Measurements from ENCODE around the gene FGF14.

FGF14 gene

GRCh38 chr13:102227741-102228140 lies 174.1 kb downstream of the FGF14 start:
- Mint-ChIP-seq H3K36me3 (no peaks in the 10 kb centered on the region), H3K9me3 (peaks cover 6% of the 10 kb centered on the region), H3K27ac (no peak overlapping the region), H3K4me1 (no peaks in the 10 kb centered on the region), H3K27me3 (no peaks in the 10 kb centered on the region), H3K4me3 (no peak overlapping the region)
- no peak for ATAC-seq

- peaks cover 6% of the 10 kb centered on the region for H3K9me3 Mint-ChIP-seq
- no peaks in the 10 kb centered on the region for H3K36me3 Mint-ChIP-seq
- no peaks in the 10 kb centered on the region for H3K4me1 Mint-ChIP-seq
- no peak for ATAC-seq
- H3K4me3 Mint-ChIP-seq, result no peak overlapping the region
- H3K27me3 Mint-ChIP-seq, result no peaks in the 10 kb centered on the region
- no peak overlapping the region for H3K27ac Mint-ChIP-seq
These were observed 175.3 kb downstream of the FGF14 start for GRCh38 chr13:102226591-102226990.

GRCh38 chr13:102225892-102226291 lies 176.0 kb downstream of the FGF14 start:
- H3K27ac Mint-ChIP-seq, result no peak overlapping the region
- H3K4me1 Mint-ChIP-seq, result no peaks in the 10 kb centered on the region
- no peaks in the 10 kb centered on the region for H3K36me3 Mint-ChIP-seq
- H3K27me3 Mint-ChIP-seq, result no peaks in the 10 kb centered on the region
- peaks cover 6% of the 10 kb centered on the region for H3K9me3 Mint-ChIP-seq
- no peak overlapping the region for H3K4me3 Mint-ChIP-seq
- ATAC-seq, result no peak

DNA sequence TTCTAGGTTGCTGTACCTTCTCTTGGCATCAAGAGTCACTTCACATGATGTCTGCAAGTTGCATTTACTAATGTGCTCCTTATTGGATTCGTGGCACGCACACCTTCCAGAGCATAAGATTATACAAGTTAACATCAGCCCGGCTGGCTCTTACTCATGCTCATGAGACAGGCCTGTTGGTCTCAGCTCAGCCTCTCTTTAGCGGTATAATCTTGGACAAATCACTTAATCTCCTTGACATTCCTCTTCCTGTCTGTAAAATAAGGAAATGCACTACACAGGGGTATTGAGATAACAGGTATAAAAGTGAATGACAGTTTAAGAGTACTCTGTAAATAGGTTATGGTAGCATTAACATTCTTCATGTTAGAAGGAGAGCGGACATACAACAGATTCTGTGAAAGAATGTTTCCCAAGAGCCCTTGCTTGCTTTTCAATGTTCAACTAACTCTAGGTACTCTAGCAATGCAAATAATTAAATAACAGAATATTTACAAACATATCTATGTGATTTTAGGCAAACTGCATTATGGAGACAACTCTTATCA lies 181.1 kb downstream of the FGF14 start:
- no peaks in the 10 kb centered on the region for H3K27me3 Mint-ChIP-seq
- no peak overlapping the region for H3K27ac Mint-ChIP-seq
- H3K4me3 Mint-ChIP-seq, result no peak overlapping the region
- no peak for ATAC-seq
- H3K36me3 Mint-ChIP-seq, result no peaks in the 10 kb centered on the region
- H3K4me1 Mint-ChIP-seq, result no peaks in the 10 kb centered on the region
- peaks cover 6% of the 10 kb centered on the region for H3K9me3 Mint-ChIP-seq

DNA sequence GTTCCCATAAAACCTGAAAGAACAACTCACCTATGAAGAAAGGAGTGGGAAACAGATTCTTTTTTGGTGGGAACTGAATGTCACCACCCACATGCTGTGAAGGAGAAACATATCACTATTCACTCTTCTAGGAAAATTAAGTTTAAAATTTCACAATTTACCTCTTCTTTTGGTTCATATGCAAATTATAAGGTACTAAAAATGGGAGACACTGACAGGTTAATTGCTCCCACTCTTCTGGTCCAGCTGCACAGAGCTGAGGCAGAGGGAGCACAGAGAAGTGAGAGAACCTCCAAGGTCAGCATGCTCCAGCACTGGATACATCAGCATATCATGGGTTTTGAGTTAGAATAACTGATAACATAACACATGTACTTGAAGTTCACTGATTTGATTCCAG lies 186.9 kb downstream of the FGF14 start:
- ATAC-seq, result no peak
- Mint-ChIP-seq H3K27ac (no peak overlapping the region), H3K4me3 (no peak overlapping the region), H3K36me3 (no peaks in the 10 kb centered on the region), H3K9me3 (no peaks in the 10 kb centered on the region), H3K4me1 (no peaks in the 10 kb centered on the region), H3K27me3 (no peaks in the 10 kb centered on the region)

DNA sequence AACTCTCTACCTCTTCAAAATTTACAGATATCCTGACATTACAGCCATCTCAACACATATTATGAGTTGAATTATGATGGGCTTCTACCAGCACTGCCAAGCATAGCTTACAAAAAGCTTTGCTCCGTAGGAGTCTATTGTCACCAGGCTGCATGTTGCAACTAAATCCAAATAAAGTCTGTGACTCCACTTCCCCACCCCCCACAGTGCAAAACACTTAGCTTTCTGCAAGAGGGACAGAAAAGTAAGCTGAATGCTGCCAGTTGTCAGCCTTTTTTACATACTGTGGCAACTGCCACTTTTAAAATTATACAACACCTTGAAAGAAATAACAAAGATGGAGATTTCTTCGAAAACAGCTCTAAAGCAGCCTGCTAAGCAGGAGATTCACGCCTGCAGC lies 189.1 kb downstream of the FGF14 start:
- H3K36me3 Mint-ChIP-seq, result no peaks in the 10 kb centered on the region
- no peaks in the 10 kb centered on the region for H3K4me1 Mint-ChIP-seq
- no peaks in the 10 kb centered on the region for H3K9me3 Mint-ChIP-seq
- no peak overlapping the region for H3K27ac Mint-ChIP-seq
- no peaks in the 10 kb centered on the region for H3K27me3 Mint-ChIP-seq
- ATAC-seq, result no peak
- H3K4me3 Mint-ChIP-seq, result no peak overlapping the region

DNA sequence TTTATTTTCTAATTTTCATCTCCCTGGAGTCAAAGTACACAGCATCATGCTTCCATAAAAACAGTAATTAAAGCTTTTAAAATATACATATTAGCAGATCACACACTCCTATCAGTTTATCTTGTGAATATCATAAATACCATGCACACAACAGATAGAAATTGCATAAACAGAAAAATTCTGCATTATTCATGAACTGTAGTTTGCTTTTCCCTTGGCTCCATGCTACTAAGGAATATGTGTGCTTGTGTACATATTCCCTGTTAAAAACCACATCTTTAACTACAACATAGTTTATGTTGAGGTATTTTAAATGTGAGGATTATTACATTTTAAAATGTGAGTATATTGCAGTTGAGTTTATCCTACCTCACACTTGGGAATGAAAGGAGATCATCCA lies 193.5 kb downstream of the FGF14 start:
- H3K4me1 Mint-ChIP-seq, result no peaks in the 10 kb centered on the region
- no peaks in the 10 kb centered on the region for H3K36me3 Mint-ChIP-seq
- no peaks in the 10 kb centered on the region for H3K9me3 Mint-ChIP-seq
- no peaks in the 10 kb centered on the region for H3K27me3 Mint-ChIP-seq
- no peak overlapping the region for H3K4me3 Mint-ChIP-seq
- no peak overlapping the region for H3K27ac Mint-ChIP-seq
- no peak for ATAC-seq

- Mint-ChIP-seq H3K36me3 (no peaks in the 10 kb centered on the region), H3K27me3 (no peaks in the 10 kb centered on the region), H3K27ac (no peak overlapping the region), H3K9me3 (no peaks in the 10 kb centered on the region), H3K4me1 (no peaks in the 10 kb centered on the region), H3K4me3 (no peak overlapping the region)
- no peak for ATAC-seq
These were observed 194.0 kb downstream of the FGF14 start for GRCh38 chr13:102207680-102208342.

DNA sequence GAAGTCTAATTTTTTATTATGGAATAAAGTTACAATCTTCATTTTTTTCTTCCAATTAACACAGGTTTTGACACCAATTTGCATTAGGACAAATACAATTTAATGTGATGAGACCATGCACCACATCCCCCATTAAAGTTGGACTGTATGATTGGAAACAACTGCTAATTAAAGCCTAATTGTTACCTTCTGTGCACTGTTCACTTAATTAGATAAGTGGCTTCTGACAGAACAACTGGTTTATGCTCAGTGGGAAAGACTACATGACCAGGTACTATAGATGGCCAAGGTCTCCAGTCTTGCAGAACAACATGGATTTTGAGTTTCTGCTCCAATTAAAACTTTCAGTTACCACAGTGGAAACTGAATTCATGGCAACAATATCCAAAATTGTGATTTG lies 198.1 kb downstream of the FGF14 start:
- Mint-ChIP-seq H3K9me3 (no peaks in the 10 kb centered on the region), H3K4me1 (no peaks in the 10 kb centered on the region), H3K36me3 (no peaks in the 10 kb centered on the region), H3K27me3 (no peaks in the 10 kb centered on the region), H3K27ac (no peak overlapping the region), H3K4me3 (no peak overlapping the region)
- no peak for ATAC-seq

GRCh38 chr13:102198418-102199311 lies 203.2 kb downstream of the FGF14 start:
- Mint-ChIP-seq H3K9me3 (no peaks in the 10 kb centered on the region), H3K27ac (no peak overlapping the region), H3K27me3 (no peaks in the 10 kb centered on the region), H3K4me1 (no peaks in the 10 kb centered on the region), H3K4me3 (no peak overlapping the region), H3K36me3 (no peaks in the 10 kb centered on the region)
- no peak for ATAC-seq

DNA sequence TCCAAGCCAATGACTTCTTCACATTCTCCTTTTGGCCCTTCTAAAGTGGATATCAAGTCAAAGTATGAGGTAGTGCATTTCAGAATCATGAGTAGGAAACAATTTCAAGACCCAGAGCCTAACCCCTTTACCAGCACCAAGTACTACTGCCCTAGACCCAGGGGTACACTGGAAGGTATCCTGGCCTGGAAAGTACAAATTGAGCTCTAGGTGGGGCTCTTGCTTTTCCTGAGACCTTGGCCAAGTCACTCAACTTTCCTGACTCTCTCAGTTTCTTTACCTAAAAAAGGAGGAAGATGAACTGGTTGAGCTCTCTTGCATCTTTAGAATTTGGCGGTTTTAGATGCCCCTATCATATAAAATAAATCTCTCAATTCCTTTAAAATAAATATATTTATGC lies 204.7 kb downstream of the FGF14 start:
- Mint-ChIP-seq H3K4me1 (no peaks in the 10 kb centered on the region), H3K4me3 (no peak overlapping the region), H3K27me3 (no peaks in the 10 kb centered on the region), H3K27ac (no peak overlapping the region), H3K36me3 (no peaks in the 10 kb centered on the region), H3K9me3 (no peaks in the 10 kb centered on the region)
- no peak for ATAC-seq

- ATAC-seq, result no peak
- H3K4me3 Mint-ChIP-seq, result no peak overlapping the region
- H3K36me3 Mint-ChIP-seq, result no peaks in the 10 kb centered on the region
- no peak overlapping the region for H3K27ac Mint-ChIP-seq
- H3K4me1 Mint-ChIP-seq, result no peaks in the 10 kb centered on the region
- no peaks in the 10 kb centered on the region for H3K27me3 Mint-ChIP-seq
- no peaks in the 10 kb centered on the region for H3K9me3 Mint-ChIP-seq
These were observed 206.0 kb downstream of the FGF14 start for GRCh38 chr13:102195566-102196462.

DNA sequence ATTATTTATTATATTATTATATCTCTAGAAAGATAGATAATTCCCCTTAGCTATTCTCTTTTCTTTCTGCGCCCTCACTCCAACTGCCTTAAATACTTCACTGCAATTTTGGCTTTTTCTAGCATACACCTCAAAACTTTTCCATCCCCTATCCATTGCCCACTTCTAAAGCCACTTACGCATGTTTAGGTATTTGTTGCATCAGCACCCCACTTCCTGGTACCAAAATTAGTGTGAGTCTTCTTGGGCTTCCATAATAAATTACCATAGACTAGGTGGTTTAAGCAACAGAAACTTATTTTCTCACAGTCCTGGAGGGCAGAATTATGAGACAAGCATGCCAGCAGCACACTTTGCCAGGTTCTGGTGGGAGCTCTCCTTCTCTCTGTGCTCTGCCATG lies 209.0 kb downstream of the FGF14 start:
- H3K36me3 Mint-ChIP-seq, result no peaks in the 10 kb centered on the region

GRCh38 chr13:102191951-102192502 lies 209.8 kb downstream of the FGF14 start:
- no peaks in the 10 kb centered on the region for H3K9me3 Mint-ChIP-seq
- H3K36me3 Mint-ChIP-seq, result no peaks in the 10 kb centered on the region
- H3K27ac Mint-ChIP-seq, result no peak overlapping the region
- no peaks in the 10 kb centered on the region for H3K4me1 Mint-ChIP-seq
- ATAC-seq, result no peak
- no peak overlapping the region for H3K4me3 Mint-ChIP-seq
- H3K27me3 Mint-ChIP-seq, result no peaks in the 10 kb centered on the region

More for the DNA sequence above, 209.0 kb downstream of the FGF14 start:
- no peak for ATAC-seq
- H3K4me3 Mint-ChIP-seq, result no peak overlapping the region
- no peaks in the 10 kb centered on the region for H3K4me1 Mint-ChIP-seq
- no peaks in the 10 kb centered on the region for H3K27me3 Mint-ChIP-seq
- H3K27ac Mint-ChIP-seq, result no peak overlapping the region
- no peaks in the 10 kb centered on the region for H3K9me3 Mint-ChIP-seq

DNA sequence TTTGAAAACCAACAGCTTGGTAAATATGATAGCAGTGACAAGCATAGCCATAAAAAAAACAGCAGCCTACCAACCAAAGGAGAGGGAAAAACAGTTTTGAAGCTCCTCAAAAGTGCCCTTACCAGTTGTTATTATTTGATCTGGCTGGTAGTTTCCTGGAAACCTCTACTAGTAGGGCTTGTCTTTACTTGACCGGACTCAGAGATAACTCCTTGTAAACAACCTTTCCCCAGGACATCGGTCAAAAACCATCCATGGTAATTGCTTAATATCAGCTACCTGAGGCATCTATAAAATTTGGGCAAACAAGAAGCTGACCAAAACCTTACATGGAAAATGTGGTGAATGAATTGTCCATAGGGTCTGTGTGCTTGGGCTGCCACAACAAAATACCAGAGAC lies 210.9 kb downstream of the FGF14 start:
- ATAC-seq, result no peak
- H3K9me3 Mint-ChIP-seq, result no peaks in the 10 kb centered on the region
- H3K4me1 Mint-ChIP-seq, result no peaks in the 10 kb centered on the region
- no peak overlapping the region for H3K4me3 Mint-ChIP-seq
- H3K27me3 Mint-ChIP-seq, result no peaks in the 10 kb centered on the region
- H3K27ac Mint-ChIP-seq, result no peak overlapping the region
- H3K36me3 Mint-ChIP-seq, result no peaks in the 10 kb centered on the region

All from stimulated activated memory B cell treated with anti-CD40 and anti-IgM and Interleukin-4, amounts not matched to agents 10 μg/mL and 1 μg/mL and 100 μg/mL, for 72 hours (primary cell).